ENCODE results near the gene FTSJ3. TPM values are rescaled to one million over a fixed set of nuclear protein-coding genes. Genes with fewer than 3 reads are reported as not detected.

The FTSJ3 gene
- total RNA-seq, 2 experiments from 2014 or later: 49.2 to 55.0 TPM

DNA sequence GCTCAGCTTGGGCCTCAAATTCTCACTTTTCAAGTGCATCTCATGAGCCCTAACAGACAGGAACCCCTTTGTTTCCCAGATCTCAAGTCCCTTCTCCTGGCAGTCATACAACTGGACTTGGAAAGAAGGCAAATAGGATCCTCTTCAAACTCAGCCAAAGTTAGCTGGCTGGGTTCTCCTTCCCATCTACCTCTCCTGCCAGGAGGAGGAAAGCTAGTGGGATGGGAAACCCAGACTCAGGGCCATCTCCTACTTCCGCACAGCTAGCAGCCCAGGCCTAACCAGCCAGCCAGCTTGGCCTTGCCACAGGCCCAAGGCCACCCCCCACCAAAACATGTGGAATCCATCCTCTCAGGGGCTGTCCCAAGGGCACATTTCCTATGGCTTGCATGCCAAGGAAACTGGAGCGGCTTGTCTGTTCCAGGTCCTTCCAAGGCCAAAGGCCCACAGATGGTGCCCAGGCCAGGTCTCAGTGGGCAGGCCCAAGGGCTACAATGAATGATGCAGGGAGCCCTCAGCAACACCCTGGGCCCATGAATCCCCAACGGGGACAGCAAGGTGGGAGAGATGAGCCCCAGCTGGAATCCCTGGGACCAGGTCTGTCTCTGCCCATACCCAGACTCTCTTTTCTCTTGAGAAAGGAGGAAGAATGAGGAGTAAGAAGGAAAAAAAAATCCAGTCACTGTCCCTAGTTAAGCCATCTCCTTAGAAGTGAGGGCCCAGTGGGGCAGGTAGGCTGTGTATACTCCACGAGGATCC is 13.3 kb upstream of the FTSJ3 start:
- H3K9me3 Mint-ChIP-seq: no peaks in the 10 kb centered on the region
- H3K27me3 Mint-ChIP-seq: no peaks in the 10 kb centered on the region
- DNase-seq: no peak
- H3K4me1 Mint-ChIP-seq: peaks cover 42% of the 10 kb centered on the region
- POLR2A ChIA-PET: interaction anchor here (0.7 kb wide), 1 partner anchor 98 kb away, joined by 3 read pairs; no protein-coding TSS in a partner anchor
- peaks cover 15% of the 10 kb centered on the region for H3K36me3 Mint-ChIP-seq (ENCODE audit: low read depth)
- peak overlapping the region; percentile 88 for H3K27ac Mint-ChIP-seq
- CTCF ChIA-PET: interaction anchor here (1.1 to 8.7 kb wide), 5 partner anchors 7 to 54 kb away, joined by 3 to 47 read pairs (median 6); no protein-coding TSS in a partner anchor
- H3K4me3 Mint-ChIP-seq: peak overlapping the region; percentile 83

DNA sequence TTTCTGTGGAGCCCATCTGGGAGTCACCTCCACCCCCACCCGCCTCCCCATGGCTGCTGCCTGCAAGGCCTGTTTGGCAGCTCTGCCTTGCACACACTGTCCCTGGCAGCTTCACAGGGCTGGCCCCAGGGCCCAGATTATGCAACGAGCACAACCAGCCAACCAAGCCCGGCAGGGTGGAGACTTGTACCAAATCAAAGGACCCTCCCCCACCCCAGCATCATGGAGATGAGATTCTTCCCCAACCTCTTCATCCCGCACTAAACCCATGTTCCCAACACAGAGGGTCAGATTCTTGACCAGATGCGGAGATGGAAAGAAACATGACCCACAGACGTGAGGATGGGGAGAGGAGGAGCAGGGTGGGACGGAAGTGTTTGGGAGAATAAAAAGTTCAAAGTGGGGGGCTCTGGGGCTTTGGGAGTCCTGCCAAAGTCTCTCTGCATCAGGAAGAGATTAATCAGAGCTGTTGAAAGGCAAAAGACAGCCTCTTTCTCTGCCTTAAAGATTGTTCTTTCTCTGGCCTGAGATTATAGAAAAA is 11.2 kb upstream of the FTSJ3 start:
- Mint-ChIP-seq H3K4me3 (peak overlapping the region; percentile 52), H3K4me1 (peaks cover 42% of the 10 kb centered on the region), H3K27me3 (no peaks in the 10 kb centered on the region), H3K9me3 (no peaks in the 10 kb centered on the region), H3K27ac (peak overlapping the region; percentile 82), H3K36me3 (ENCODE audit: low read depth) (peaks cover 33% of the 10 kb centered on the region)
- CTCF ChIA-PET: interaction anchor here (0.6 to 8.7 kb wide), 7 partner anchors 9 to 180 kb away, joined by 3 to 47 read pairs (median 4); partner anchors contain the start of gene PSMC5
- DNase-seq: no peak
- POLR2A ChIA-PET: interaction anchor here (1.0 to 1.1 kb wide), 2 partner anchors 10 to 12 kb away, joined by 3 to 4 read pairs; no protein-coding TSS in a partner anchor

DNA sequence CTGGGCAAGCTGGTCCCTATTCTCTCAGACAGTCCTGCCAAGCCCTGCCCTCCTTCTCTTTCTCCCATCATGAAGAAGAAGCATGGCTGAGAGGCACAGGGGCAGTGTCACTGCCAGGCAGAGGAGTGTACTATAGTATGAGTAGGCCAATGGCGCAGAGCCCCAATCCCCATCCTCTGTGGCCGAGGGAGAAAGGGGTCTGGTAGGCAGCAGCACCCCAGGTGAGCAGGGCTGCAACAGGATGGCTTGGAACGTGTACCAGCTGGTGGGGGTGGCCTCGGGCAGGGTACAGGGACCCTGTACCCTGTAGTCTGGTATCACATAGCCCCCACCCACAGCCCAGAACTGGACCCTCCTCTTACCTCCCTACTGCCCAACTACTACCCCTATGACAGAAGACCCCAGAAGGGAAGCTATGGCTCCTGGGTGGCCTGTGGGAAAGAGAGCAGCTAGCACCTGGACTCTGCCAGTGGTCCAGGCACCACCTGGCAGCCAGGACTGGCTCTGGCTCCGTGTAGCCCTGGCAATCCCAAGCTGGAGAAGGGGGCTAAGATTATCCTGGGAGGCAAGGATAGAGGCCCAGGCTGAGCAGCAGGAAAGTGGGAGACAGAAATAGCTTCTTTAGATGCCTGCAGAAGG is 10.6 kb upstream of the FTSJ3 start:
- no peaks in the 10 kb centered on the region for H3K9me3 Mint-ChIP-seq
- peaks cover 37% of the 10 kb centered on the region for H3K36me3 Mint-ChIP-seq (ENCODE audit: low read depth)
- no peak for DNase-seq
- no peak overlapping the region for H3K4me3 Mint-ChIP-seq
- H3K27ac Mint-ChIP-seq: peak overlapping the region; percentile 5
- ChIA-PET CTCF (interaction anchor here (0.6 to 8.7 kb wide), 6 partner anchors 10 to 68 kb away, joined by 3 to 47 read pairs (median 4); partner anchors contain the start of gene PSMC5), POLR2A (interaction anchor here (1.0 to 1.1 kb wide), 2 partner anchors 9 to 12 kb away, joined by 3 to 4 read pairs; no protein-coding TSS in a partner anchor)
- H3K4me1 Mint-ChIP-seq: peaks cover 40% of the 10 kb centered on the region
- H3K27me3 Mint-ChIP-seq: no peaks in the 10 kb centered on the region

DNA sequence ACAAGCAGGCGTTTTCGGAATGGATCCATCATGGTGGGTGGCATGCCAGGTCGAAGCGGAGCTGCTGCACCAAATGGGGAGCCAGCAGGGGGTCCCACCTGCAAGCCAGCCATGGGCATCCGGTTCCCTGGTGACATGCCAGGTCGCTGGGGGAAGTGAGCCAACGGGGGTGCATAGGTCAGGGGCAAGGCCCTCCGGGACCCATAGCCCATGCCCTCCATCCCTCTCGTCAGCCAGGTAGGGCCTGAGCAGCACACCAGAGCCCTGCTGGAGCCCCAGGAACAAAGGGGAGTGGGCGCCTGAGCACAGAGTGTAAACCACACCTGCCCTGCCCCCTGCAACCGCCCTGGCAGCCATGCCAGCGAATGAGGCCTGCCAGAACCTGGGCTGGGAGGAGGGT is 10.0 kb upstream of the FTSJ3 start:
- H3K36me3 Mint-ChIP-seq (ENCODE audit: low read depth): peaks cover 38% of the 10 kb centered on the region
- H3K9me3 Mint-ChIP-seq: no peaks in the 10 kb centered on the region
- POLR2A ChIA-PET: no interaction called here
- H3K27me3 Mint-ChIP-seq: no peaks in the 10 kb centered on the region
- CTCF ChIA-PET: interaction anchor here (0.8 to 8.7 kb wide), 4 partner anchors 9 to 13 kb away, joined by 3 to 47 read pairs (median 6); partner anchors contain the start of gene PSMC5
- DNase-seq: no peak
- H3K4me1 Mint-ChIP-seq: peaks cover 41% of the 10 kb centered on the region
- H3K4me3 Mint-ChIP-seq: no peak overlapping the region
- H3K27ac Mint-ChIP-seq: no peak overlapping the region

DNA sequence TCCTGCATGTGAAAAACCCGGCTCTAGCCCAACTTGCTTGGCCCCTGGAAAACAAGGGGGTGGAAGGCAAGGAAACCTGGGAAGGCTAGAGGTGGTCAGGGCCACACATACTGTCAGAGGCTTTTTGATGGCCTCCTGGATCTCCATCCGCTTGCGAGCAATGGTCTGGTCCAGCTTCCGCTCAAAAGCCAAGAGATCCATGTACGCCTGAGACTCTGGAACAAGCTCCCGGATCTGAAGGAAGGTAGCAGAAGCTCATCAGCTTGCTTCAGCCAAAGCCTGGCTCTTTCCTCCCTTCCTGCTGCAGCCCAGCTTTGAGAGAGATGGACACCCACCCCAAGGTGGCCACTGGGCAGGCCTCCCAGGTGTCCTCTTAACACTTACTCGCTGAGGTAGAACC is 9.3 kb upstream of the FTSJ3 start:
- DNase-seq: no peak

DNA sequence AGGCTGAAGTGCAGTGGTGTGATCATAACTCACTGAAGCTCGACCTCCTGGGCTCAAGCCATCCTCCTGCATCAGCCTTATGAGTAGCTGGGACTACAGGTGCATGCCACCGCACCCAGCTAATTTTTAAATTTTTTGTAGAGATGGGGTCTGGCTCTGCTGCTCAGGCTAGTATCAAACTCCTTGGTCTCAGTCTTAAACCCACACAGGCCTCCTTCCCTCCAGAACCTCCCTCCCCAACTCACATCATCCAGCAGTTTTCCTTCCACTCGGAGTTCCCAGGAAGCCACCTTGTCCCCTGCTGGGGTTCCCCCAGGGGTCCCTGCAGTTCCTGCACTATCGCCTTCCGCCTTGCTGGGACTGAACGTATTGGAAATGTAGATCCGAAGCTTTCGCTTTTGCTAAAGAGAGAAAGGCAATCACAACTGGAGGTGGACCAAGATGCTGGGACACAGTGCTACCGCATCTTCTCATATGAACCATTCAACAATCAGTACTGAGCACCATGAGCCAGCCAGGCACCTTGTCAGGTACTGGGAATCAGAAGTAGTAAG is 7.8 kb upstream of the FTSJ3 start:
- no peaks in the 10 kb centered on the region for H3K9me3 Mint-ChIP-seq
- H3K27ac Mint-ChIP-seq: peak overlapping the region; percentile 16
- no peak for DNase-seq
- no peaks in the 10 kb centered on the region for H3K27me3 Mint-ChIP-seq
- ChIA-PET POLR2A (no interaction called here), CTCF (interaction anchor here (0.7 to 8.7 kb wide), 11 partner anchors 9 to 410 kb away, joined by 3 to 47 read pairs (median 4); partner anchors contain the start of genes CCDC47, DDX42 and SMARCD2)
- peaks cover 51% of the 10 kb centered on the region for H3K4me1 Mint-ChIP-seq
- no peak overlapping the region for H3K4me3 Mint-ChIP-seq
- H3K36me3 Mint-ChIP-seq (ENCODE audit: low read depth): peaks cover 53% of the 10 kb centered on the region

More for the DNA sequence above, 9.3 kb upstream of the FTSJ3 start:
- Mint-ChIP-seq H3K4me3 (no peak overlapping the region), H3K9me3 (no peaks in the 10 kb centered on the region), H3K27ac (no peak overlapping the region), H3K36me3 (ENCODE audit: low read depth) (peaks cover 44% of the 10 kb centered on the region), H3K4me1 (peaks cover 48% of the 10 kb centered on the region), H3K27me3 (no peaks in the 10 kb centered on the region)
- POLR2A ChIA-PET: no interaction called here
- CTCF ChIA-PET: interaction anchor here (1.9 to 8.7 kb wide), 2 partner anchors 8 to 11 kb away, joined by 6 to 47 read pairs; no protein-coding TSS in a partner anchor

DNA sequence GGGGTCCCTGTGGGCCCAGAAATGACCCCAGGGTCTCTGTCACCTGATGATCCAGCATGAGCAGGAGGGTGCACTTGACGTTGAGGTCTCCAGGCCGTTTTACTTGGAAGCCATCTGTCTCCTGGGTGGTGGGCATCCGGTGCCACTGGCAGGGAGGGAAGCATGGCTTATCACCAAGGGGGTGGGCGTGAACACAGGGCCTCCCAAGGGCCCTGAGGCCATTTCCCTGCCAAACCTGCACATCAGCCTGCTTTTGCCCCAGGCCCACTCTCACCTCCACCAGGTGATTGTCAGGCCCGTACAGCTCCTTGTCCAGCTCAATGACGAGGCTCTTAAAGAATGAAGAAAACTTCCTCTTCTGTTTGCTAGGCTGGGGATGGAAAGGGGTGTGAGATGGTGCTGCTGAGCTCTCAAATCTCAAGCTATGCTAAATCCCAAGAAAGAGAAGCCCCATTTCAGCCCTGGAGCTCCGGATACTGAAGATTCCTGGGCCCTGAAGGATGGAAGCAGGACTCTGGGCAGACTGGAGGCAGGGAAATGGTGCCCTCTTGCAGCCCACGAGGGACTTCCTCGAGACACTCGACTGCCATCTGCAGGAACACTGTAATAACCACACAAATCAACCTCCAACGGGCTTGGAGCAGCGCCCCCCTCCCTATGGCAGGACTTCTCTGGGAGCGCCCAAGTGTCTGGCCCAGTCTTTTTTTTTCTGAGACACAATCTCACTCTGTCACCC is 7.1 kb upstream of the FTSJ3 start:
- Mint-ChIP-seq H3K36me3 (ENCODE audit: low read depth) (peaks cover 59% of the 10 kb centered on the region), H3K27me3 (no peaks in the 10 kb centered on the region), H3K9me3 (no peaks in the 10 kb centered on the region), H3K27ac (peak overlapping the region; percentile 16), H3K4me3 (no peak overlapping the region), H3K4me1 (peaks cover 57% of the 10 kb centered on the region)
- ChIA-PET POLR2A (no interaction called here), CTCF (interaction anchor here (0.6 to 8.7 kb wide), 13 partner anchors 9 to 409 kb away, joined by 3 to 47 read pairs (median 4); partner anchors contain the start of genes CCDC47, DDX42 and SMARCD2)
- DNase-seq: peak; percentile 73

DNA sequence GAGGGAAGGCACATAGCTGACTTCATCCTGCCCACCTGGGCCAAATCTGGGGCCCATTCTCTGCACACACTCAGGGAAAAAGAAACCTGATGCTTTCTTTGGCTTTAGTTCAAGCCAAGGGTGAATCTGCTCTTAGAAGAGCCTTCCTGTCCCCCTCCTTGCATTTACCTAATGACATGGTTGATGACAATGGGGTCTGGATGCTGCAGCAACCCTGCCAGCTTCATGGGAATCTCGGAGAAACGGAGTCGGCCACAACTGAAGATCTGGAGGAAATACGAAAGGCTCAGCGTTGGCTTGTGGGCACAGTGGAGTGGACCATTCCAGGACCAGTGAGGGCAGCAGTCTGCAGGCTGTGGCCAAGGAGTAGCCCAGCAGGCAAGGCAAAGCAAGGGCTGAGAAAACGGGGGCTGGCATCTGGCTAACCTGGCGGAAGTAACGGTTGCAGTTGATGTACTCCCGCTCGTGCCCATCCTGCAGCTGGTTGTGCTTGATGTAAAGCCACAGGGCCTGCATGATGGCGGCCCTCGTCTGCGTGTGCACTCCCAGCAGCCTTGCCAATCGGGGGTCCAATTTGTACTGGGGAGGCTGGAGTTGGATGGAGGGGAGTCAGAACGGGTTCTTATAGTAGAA is 6.4 kb upstream of the FTSJ3 start:
- CTCF ChIA-PET: interaction anchor here (0.5 to 8.7 kb wide), 10 partner anchors 10 to 408 kb away, joined by 3 to 47 read pairs (median 4); partner anchors contain the start of genes CCDC47, DDX42 and SMARCD2
- H3K4me3 Mint-ChIP-seq: no peak overlapping the region
- H3K27me3 Mint-ChIP-seq: no peaks in the 10 kb centered on the region
- POLR2A ChIA-PET: no interaction called here
- no peak overlapping the region for H3K27ac Mint-ChIP-seq
- no peak for DNase-seq
- peaks cover 58% of the 10 kb centered on the region for H3K4me1 Mint-ChIP-seq
- no peaks in the 10 kb centered on the region for H3K9me3 Mint-ChIP-seq
- peaks cover 66% of the 10 kb centered on the region for H3K36me3 Mint-ChIP-seq (ENCODE audit: low read depth)

DNA sequence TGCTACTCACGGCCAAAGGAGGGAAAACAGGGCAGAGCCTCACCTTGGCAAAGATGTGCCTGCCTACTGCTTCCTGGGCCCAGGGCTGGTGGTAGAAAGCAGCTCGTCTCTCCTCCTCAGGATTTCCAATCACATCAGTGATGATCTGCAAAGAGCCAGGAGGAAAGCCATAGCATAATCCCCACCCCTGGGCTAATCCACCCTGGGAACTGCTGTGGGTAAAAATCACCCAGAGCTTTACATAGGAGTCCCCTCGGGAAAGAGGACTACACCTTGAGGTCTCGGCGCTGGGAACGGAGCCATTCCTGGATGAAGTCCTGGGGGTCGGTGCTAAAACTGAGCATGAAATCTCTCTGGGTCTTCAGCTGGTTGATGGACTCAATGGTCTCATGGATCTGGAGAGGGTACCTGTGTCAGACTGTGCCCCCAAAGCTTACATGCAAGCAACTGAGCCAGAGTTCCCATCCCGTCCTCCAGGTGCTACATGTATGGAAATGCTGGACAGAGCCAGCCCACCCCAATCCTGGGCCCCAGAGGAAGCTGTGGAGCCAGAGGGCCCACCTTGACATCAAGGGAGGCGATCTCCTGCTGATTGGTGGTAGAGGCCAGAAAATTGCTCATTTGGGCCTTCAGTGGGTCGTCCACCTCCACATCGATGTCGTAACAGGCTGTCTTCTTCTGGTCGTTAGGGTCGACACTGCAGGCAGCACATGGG is 5.7 kb upstream of the FTSJ3 start:
- ChIA-PET POLR2A (no interaction called here), CTCF (interaction anchor here (0.5 to 8.7 kb wide), 6 partner anchors 8 to 191 kb away, joined by 3 to 47 read pairs (median 6); partner anchors contain the start of gene SMARCD2)
- Mint-ChIP-seq H3K36me3 (ENCODE audit: low read depth) (peaks cover 69% of the 10 kb centered on the region), H3K9me3 (no peaks in the 10 kb centered on the region), H3K4me3 (no peak overlapping the region), H3K27ac (peak overlapping the region; percentile 50), H3K27me3 (no peaks in the 10 kb centered on the region), H3K4me1 (peaks cover 61% of the 10 kb centered on the region)
- no peak for DNase-seq

DNA sequence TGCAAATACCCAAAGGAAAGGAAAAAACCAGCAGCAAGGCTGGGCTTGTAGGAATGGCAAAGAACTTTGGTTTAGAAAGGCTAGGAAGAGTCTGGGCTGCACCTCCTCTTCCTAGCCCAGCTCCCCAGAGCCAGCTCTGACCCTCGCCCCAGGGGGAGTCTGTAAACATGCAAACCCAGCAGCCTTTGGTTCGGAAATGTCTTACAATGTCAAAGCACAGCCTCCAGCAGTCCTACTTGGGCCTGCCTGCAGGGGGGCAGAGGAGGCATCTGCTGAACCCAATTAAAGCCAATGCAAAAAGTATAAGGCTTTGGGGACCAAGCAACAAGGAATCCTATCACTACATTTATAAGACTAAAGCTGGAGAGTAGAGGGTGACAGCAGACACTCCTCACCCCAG is 5.0 kb upstream of the FTSJ3 start:
- ChIA-PET CTCF (interaction anchor here (0.5 to 2.0 kb wide), 3 partner anchors 9 to 22 kb away, joined by 3 to 9 read pairs (median 3); no protein-coding TSS in a partner anchor), POLR2A (no interaction called here)
- Mint-ChIP-seq H3K4me3 (no peak overlapping the region), H3K27ac (peak overlapping the region; percentile 77), H3K27me3 (no peaks in the 10 kb centered on the region), H3K4me1 (peaks cover 60% of the 10 kb centered on the region), H3K36me3 (ENCODE audit: low read depth) (peaks cover 70% of the 10 kb centered on the region), H3K9me3 (no peaks in the 10 kb centered on the region)
- DNase-seq: no peak

DNA sequence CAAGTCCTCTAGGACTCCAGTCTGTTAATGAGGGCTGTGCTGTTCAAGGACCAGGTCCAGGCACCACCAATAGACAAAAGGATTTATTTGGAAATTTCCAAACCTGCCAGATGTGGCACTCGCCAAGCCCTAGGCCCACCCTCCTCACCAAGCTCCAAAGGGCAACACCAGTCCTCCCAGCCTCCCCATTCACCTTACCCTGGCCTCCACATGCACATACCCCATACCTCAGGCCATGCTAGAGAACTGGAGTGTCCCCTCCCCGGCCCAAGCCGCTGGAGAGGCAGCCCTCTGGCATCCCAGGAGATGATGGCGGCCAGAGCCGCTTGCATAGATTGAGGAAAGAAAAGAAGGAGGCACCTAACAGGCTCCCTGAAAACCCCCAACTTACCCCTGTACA is 4.6 kb upstream of the FTSJ3 start:
- peaks cover 69% of the 10 kb centered on the region for H3K36me3 Mint-ChIP-seq (ENCODE audit: low read depth)
- no peaks in the 10 kb centered on the region for H3K27me3 Mint-ChIP-seq
- no peaks in the 10 kb centered on the region for H3K9me3 Mint-ChIP-seq
- DNase-seq: no peak
- ChIA-PET CTCF (interaction anchor here (1.6 to 2.3 kb wide), 3 partner anchors 9 to 17 kb away, joined by 3 to 9 read pairs (median 8); no protein-coding TSS in a partner anchor), POLR2A (no interaction called here)
- H3K4me3 Mint-ChIP-seq: no peak overlapping the region
- peak overlapping the region; percentile 77 for H3K27ac Mint-ChIP-seq
- peaks cover 58% of the 10 kb centered on the region for H3K4me1 Mint-ChIP-seq

Data from activated CD4-positive, alpha-beta T cell treated with anti-CD3 and anti-CD28 coated beads, Interleukin-2, amount 10 ng/mL, durations not matched to agents 7 days and 5 days (primary cell).